IMR-90 (cell line): ENCODE results near the gene PPP1R1A.

ENCODE experiments used
- CEBPB ChIP-seq: IDR thresholded peaks from 2 replicates; pipeline ENCODE4 v1.6.1; 2012; ENCODE audit warnings: low read depth, low read length, improper control_type of control experiment
- FOS ChIP-seq: fragments of 150-350 bp; IDR thresholded peaks from 2 replicates; pipeline ENCODE4 v1.6.1; 2016; ENCODE audit warnings: low read depth, low read length
- MAFK ChIP-seq: IDR thresholded peaks from 2 replicates; pipeline ENCODE4 v1.6.1; 2012; ENCODE audit warnings: low read depth, low read length, improper control_type of control experiment
- MXI1 ChIP-seq: IDR thresholded peaks from 2 replicates; pipeline ENCODE4 v1.6.1; 2012; ENCODE audit warnings: low read depth, mild to moderate bottlenecking, low read length, moderate library complexity, borderline replicate concordance
- NFE2L2 ChIP-seq: fragments of 150-350 bp; IDR thresholded peaks from 2 replicates; pipeline ENCODE4 v1.6.1; 2016; ENCODE audit warnings: low read depth, mild to moderate bottlenecking, low read length
- POLR2A ChIP-seq: IDR thresholded peaks from 2 replicates; pipeline ENCODE4 v1.6.1; 2012; ENCODE audit warnings: mild to moderate bottlenecking, low read depth, low read length
- RAD21 ChIP-seq: IDR thresholded peaks from 2 replicates; pipeline ENCODE4 v1.6.1; 2012; ENCODE audit warnings: low read length, improper control_type of control experiment
- RFX5 ChIP-seq: IDR thresholded peaks from 2 replicates; pipeline ENCODE4 v1.8.0; 2012; ENCODE audit warnings: low read depth, mild to moderate bottlenecking, low read length, moderate library complexity
- TF ChIP-seq, protein P1 (sequence below): conservative IDR thresholded peaks from 2 replicates; pipeline ENCODE4 v1.5.1; 2012; ENCODE audit warnings: mild to moderate bottlenecking, low read depth, low read length, improper control_type of control experiment
- TF ChIP-seq, protein P2 (sequence below): fragments of 150-350 bp; IDR thresholded peaks from 2 replicates; pipeline ENCODE4 v1.6.1; 2017; ENCODE audit warnings: mild to moderate bottlenecking, antibody characterized with exemption, low read length, low read depth

DNA sequence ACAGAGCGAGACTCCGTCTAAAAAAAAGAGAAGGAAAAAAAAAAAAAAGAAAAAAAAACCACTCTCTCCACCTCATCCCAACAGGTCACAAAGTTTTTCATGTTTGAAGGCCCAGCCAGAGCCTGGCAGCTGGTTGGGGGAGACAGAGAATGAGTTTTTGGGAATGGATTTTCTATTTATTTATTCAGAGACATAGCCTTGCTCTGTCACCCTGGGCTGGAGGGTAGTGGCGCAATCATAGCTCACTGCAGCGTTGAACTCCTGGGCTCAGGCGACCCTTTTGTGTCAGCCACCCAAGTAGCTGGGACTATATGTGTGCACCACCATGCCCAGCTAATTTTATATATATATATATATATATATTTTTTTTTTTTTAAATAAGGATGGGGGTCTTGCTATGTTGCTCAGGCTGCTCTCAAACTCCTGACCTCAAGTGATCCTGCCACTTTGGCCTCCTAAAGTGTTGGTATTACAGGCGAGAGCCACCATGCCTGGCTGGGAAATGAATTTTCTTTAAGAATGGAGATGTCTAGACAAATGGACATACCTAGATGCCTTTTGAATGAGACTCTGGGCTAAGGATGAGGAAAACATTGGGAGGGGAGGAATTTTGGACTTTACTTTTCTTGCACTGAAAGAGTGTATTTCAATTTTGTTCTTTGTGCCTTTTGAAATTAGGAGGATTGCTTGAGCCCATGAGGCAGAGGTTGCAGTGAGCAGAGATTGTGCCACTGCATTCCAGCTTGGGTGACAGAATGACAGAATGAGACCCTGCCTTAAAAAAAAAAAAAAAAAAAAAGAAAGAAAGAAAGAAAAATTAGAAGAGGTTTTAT lies 16.9 kb upstream of the PPP1R1A start:
- TF ChIP-seq, protein P1, sequence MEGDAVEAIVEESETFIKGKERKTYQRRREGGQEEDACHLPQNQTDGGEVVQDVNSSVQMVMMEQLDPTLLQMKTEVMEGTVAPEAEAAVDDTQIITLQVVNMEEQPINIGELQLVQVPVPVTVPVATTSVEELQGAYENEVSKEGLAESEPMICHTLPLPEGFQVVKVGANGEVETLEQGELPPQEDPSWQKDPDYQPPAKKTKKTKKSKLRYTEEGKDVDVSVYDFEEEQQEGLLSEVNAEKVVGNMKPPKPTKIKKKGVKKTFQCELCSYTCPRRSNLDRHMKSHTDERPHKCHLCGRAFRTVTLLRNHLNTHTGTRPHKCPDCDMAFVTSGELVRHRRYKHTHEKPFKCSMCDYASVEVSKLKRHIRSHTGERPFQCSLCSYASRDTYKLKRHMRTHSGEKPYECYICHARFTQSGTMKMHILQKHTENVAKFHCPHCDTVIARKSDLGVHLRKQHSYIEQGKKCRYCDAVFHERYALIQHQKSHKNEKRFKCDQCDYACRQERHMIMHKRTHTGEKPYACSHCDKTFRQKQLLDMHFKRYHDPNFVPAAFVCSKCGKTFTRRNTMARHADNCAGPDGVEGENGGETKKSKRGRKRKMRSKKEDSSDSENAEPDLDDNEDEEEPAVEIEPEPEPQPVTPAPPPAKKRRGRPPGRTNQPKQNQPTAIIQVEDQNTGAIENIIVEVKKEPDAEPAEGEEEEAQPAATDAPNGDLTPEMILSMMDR = no peak
- TF ChIP-seq FOS (no peak), RAD21 (no peak), MXI1 (no peak), POLR2A (no peak), MAFK (no peak), RFX5 (no peak), NFE2L2 (no peak), CEBPB (no peak)
- TF ChIP-seq, protein P2, sequence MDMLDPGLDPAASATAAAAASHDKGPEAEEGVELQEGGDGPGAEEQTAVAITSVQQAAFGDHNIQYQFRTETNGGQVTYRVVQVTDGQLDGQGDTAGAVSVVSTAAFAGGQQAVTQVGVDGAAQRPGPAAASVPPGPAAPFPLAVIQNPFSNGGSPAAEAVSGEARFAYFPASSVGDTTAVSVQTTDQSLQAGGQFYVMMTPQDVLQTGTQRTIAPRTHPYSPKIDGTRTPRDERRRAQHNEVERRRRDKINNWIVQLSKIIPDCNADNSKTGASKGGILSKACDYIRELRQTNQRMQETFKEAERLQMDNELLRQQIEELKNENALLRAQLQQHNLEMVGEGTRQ = no peak
